ENCODE data around the gene ADGRB3.
"Not testable (repeated sequence)": the region's sequence is repeated elsewhere in the genome, so short reads cannot be mapped to it uniquely, and the experiment has no call there.

Gene ADGRB3

DNA sequence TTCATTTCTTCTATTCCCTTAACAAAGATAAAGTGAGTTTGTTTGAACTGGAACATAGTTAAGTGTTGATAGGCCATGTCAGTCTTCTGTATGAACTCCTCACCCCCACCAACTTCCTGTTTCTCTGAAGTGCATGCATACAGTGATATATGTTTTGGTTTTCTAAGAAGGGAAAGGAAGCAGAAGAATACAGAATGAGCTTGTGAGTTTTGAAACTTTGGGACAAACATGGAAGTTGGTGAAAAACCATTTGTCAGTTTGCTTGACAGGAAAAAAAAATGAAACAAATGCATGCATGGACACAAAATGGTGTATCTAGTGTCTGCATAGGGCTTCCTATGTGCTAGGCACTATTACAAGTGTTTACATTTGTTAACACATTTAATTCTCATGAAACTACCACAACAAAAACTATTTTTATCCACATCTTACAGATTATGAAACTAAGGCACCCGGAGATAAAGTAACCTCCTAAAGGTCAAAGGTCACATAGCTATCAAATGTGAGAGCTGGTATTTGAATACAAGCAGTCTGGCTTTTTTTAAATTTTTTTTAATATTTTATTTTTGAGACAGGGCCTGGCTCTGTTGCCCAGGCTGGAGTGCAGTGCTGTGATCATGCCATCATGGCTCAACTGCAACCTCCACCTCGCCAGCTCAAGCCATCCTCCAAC, 105.9 kb downstream of the ADGRB3 start:
- no peak for DNase-seq (ENCODE audit: low read depth in 2 of 2)

DNA sequence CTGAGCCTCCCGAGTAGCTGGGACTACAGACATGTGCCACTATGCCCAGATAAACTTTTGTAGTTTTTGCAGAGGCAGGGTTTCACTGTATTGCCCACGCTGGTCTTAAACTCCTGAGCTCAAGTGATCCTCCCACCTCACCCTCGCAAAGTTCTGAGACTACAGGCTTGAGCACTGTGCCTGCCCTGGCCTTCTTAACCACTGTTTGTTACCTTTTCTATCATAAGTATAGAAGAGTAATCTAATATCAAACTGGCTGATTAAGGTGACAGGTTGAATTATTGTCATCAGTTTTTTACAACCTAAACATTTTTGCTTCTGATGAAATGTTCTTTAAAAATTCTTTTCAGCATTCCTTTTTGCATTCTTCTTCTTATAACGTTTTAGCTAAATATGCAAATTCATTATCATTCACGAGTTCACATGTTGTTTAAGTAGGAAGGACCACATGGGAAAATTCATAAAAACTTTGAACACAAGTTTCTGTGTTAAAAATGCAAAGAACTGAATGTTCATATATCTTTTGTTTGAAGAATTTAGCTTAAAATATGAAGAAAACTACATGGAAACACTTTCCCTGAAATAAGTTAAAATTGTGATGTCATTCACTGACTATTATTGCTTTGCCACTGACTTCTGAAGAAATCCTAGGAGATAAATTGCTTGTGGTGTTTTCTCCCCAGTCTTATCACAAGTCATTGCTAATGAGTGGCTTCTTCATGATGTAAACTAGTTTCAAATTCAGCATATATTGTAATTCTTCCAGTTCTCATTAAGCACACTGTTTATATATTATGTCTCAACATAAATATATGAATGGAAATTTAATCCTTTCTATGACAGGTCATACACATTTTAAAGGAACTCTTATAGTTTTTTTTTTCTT, 106.7 kb downstream of the ADGRB3 start:
- no peak for DNase-seq (ENCODE audit: low read depth in 2 of 2)

DNA sequence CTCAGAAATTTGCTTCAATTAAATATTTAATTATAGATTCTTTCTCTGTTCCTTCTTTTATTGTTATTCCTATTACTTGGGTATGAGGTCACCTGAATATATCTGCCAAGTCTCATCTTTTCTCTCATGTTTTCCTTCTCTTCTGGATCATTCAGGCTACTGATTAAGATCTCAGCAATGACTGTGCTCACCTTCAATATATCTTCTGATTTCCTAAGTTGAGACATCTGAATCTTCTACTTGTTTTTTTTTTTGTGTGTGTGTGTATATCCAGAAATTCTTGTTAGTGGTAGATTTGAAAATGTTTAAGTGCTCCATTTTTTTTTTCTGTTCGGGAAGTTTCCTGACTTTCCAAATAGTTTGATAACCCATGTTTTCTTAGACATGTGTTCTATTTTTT, 108.0 kb downstream of the ADGRB3 start:
- no peak for DNase-seq (ENCODE audit: low read depth in 2 of 2)

DNA sequence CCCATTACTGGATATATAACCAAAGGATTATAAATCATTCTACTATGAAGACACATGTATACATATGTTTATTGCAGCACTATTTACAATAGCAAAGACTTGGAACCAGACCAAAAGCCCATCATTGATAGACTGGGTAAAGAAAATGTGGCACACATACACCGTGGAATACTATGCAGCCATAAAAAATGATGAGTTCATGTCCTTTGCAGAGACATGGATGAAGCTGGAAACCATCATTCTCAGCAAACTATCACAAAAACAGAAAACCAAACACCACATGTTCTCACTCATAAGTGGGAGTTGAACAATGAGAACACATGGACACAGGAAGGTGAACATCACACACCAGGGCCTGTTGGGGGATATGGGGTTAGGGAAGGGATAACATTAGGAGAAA, 109.3 kb downstream of the ADGRB3 start:
- DNase-seq (ENCODE audit: low read depth in 2 of 2), result not testable (repeated sequence)

DNA sequence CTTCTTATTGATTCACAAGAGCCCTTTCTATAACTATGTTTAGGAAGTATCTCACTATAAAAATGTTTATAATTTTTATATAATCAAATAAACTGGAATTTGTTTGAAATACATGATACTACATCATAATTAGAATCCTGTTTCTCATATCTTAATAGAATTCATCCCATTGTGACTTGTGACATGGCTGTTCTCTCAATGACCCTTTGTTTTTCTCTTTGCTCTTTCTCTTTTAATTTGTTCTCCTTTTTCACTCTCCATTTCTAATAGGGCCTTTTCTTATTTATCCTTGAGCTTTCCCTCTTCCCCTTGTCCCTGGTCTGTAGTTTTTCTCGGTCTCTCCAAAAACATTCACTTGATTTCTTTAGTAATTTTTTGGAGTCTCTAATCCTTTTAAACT, 111.3 kb downstream of the ADGRB3 start:
- no peak for DNase-seq (ENCODE audit: low read depth in 2 of 2)

DNA sequence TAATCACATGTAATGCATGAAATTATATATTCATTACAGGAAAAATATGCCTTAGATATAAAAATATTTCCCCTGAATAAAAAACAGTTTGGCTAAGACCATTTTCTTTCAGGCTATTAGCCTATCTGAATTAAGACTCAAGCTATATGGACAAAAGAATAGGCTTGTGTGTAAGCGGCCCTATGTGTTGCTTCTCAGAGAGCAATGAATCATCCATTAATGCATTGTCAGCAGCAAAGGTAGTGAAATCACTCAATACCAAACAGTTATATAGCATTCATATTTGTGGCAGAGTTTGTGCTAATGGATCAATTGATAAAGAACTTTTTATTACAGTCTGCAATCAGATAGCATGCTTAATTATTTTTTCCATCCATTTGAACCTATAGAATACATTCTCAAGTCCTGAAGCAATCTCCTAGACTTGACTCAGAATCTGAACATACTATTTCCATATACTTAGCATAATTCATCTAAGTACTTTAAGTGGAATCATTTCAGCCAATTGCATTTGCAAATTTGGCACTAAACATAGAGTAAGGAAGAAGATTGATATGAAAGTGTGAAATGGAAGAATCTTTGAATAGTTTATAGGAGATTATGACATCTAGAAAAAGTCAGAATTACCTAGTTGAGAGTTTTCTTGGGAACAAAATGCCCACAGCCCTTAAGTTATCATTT, 112.2 kb downstream of the ADGRB3 start:
- no peak for DNase-seq (ENCODE audit: low read depth in 2 of 2)

DNA sequence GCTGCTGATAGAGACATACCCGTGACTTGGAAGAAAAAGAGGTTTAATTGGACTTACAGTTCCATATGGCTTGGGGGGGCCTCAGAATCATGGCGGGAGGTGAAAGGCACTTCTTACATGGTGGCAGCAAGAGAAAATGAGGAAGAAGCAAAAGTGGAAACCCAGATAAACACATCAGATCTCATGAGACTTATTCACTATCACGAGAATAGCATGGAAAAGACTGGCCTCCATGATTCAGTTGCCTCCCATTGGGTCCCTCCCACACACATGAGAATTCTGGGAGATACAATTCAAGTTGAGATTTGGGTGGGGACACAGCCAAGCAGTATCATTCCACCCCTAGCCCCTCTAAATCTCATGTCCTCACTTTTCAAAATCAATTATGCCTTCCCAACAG, 112.8 kb downstream of the ADGRB3 start:
- DNase-seq (ENCODE audit: low read depth in 2 of 2), result not testable (repeated sequence)

DNA sequence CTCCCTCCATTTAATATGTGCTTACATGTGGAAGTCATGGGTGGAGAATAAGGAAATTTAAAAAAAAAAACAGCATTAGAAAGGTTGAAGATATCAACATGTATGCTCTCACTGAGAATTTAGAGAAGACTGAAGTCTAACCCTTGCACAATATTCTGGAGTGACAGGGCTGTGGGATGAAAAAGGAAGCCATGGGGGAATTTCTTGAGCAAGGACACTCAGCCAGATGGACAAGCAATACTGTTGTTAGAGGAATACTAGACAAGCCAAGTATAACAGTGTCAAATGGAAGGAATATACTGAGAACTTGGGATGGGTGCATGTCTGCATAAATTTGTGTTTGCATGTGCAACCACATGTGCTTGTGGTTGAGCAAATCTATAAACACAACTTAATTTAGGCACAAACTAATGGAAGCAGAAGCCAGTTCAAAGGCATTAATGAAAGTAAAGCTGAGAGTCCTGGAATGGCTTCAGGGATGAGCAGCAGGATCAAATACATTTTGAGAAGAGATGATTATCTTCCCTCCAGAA, 119.7 kb downstream of the ADGRB3 start:
- DNase-seq (ENCODE audit: low read depth in 2 of 2), result no peak

DNA sequence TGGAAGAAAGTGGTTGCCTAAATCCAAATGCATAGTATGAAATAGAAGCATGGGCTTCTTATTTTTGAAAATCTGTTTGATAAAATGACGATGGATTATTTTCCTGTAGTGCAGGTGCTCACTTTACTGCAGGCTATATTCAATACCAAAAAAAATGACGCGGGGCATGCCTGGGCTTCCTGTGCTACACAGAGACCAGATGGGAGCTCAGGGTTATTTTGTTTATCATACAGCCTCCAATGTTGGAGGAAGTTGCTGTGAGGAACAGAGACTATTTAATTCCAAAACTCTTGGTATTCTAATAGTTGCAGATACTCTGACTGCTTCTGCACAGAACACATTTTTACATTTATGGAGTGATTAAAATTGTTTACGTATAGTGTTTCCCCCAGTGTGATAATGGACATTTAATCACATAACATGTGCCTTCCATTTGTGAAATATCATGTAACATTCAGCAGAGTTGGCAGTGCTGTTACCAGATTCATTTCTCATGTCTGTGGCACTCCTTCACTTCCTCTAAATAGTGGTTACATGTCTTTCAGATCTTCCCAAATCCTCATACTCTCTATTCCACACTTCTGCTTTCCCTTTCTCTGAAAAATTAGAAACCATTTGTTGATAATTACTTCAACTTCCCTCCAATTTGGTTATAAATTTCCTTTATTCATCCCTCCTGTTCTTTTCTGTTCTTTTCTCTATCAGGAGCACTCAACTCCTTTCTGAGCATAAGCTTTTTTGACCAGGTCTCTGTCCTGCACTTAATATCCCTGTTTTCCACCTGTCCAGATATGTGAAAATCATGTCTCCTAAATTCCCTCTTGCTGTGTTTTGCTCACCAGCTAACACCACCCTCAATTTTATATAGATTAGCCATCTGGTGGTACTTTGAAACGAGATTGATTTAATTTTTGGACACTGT, 121.6 kb downstream of the ADGRB3 start:
- no peak for DNase-seq (ENCODE audit: low read depth in 2 of 2)

DNA sequence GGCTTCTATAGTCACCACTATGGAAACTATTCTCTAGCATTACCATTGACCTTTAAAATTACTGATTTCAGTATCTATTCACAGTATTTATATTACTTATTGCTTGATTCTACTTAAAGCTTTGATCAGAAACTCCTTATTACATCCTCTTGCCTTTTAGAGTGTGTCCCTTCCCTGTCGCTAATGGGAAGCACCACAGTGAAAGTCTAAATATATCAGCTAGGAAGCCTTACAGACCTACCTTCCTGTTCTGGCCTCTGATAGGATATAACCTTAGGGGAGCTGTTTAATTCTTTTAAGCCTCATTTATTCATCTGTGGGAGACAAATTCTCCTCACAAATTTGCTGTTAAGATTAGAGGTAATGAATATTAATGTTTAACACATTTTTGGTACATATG, 122.7 kb downstream of the ADGRB3 start:
- DNase-seq (ENCODE audit: low read depth in 2 of 2), result no peak

DNA sequence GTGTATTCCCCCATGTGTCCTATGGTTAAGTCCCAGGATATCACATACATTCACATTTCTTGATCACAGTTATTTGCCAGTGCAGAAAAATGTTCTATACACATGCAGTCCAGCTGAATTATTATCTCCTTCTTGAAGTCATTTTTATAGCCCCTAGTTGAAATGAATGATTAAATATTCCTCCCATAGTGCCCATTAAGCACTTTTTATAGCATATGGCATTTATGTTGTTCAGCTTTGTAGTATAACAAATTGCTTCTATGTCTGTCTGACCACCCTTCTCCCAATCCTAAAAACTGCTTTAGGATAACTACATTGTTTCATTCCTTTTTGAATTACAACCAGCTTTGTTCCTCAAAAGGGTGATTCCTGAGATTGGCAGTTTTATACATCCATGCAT, 123.5 kb downstream of the ADGRB3 start:
- DNase-seq (ENCODE audit: low read depth in 2 of 2), result no peak

DNA sequence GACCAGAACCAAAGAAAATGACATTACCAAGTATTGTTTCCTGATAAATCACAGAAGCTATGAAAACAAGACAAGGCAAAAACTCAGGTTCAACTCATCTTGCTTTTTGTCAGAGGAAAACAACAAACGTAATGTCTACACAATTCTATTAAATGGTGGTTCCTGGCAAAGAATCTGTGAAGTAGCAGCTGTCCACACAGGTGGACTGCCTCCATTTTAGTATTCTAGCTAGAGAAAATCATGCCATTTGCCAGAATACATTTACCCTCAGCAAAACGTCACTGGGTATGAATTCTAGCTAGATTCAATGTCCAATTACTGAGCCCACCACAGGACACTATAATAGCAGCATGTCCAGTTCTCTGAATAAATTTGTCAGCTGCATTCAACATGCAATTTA, 125.4 kb downstream of the ADGRB3 start:
- no peak for DNase-seq (ENCODE audit: low read depth in 2 of 2)

DNA sequence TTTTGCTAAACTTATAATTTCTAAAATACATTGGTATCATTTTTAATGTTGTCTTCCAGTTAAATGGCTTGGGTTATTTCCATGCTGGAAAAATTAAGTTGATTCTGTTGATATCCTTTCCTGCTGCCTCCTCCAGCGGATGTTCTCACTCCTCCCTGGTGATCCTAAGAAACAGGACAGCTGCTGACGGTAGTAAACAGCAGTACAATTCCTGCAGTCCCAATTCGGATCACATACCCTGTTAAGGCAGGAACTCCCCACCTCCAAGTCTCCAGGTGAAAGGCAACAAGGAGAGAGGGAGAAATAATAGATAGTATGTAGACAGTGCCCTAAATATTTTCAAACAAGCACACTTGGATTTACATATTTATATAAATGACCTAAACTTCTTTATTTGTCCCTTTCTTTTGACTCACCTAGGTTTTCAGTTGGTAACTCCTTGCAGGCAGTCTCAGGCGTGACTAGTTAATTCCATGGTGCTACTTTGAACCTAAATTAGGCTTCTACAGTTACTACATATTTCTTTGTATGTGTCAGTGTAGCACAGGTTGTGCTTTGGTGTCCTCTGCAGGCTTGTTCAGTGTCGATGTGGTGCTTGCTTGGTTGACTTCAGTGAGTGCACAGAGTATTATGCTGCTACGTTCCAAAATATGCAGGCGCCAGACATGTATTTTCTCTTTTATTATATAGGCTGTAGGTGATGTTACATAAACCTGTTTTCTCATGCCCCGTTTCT, 126.0 kb downstream of the ADGRB3 start:
- DNase-seq (ENCODE audit: low read depth in 2 of 2), result no peak

DNA sequence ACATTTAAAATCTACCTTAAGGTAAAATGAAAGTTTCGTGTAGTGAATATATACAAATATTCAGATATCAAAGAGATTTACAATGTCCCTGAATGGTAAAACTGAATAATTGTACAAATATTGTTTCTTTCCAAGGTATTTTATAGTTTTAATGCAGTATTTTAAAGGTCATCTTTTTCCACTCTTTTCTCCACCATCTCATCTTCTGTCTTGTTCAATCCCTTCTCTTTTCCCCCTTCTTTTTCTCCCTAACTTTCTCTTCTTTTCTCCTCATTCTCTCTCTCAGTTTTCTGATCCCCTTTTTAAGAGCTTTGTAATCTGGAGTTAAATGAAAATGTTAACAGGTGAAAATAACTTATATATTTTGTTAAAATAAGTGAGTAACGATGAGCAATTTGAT, 126.9 kb downstream of the ADGRB3 start:
- DNase-seq (ENCODE audit: low read depth in 2 of 2), result no peak

DNA sequence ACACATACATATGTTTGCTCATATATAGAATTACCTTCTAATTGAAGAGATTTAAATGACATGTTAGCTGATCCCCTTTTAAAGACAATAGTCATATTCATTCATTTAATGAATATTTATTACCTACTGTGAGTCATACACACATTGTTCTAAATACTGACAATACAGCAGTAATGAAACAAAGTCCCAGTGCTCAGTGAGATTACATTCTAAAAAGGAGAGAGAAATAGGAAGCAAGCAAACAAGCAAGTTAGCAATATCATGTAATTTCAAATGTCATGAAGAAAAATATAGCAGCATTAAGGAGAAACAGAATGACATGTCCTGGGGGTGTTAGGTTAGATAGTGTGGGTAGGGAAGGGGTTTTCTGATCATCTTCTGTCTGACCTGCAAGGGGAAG, 136.3 kb downstream of the ADGRB3 start:
- DNase-seq (ENCODE audit: low read depth in 2 of 2), result no peak

DNA sequence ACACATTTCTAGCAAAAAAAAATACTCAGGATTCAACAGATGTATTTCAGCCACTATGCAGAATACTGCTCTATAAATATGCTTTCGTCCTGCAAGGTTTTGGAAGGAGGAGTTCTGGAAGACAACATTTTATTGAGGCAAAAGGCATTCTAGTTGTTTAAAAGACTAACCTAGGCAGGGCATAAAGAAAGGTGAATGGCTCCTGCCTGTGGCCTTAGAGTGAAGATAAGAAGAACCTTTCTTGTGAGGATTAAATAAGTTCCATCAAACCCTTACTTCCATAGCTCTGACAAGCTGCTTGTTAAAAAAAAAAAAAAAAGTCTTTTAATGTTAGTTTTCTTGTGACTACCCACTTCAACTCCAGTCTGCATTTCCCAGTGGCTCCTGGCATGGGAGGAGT, 139.8 kb downstream of the ADGRB3 start:
- no peak for DNase-seq (ENCODE audit: low read depth in 2 of 2)

DNA sequence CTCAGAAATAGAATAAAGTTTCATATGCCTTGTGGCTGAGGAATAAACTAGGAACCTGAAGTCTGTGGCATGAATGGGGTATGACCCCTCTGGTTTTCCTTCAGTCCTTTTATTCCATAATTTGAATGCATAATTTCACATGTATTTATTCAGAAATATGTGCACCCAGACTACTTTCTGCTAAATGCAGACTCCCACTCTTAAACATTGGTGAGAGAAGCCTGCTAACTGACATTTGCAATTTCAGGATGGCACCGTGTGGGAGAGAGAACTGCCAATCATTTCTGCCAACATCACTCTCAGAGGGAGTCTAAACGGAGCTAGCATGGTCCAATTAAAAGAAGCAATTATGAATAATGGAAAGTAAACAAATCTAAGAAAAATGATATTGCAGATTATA, 141.3 kb downstream of the ADGRB3 start:
- DNase-seq (ENCODE audit: low read depth in 2 of 2), result no peak

DNA sequence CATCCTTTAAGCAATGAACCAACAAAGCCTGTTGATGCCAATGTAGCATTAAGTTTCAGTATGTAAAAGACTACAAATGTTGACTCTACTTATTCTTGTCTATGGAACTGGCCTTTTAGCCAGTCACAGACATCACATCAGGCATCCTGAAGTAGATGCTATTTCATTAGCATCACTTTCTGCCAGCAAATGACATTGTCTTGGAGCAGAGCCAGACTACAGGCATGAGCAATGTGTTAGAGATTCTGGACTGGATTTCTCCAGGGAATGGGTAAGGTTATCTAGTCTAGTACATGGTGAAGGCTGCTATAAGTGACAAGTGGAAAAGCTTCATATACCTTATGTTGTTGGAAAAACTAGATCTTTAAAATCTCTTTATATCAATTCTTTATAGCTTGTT, 142.9 kb downstream of the ADGRB3 start:
- no peak for DNase-seq (ENCODE audit: low read depth in 2 of 2)

DNA sequence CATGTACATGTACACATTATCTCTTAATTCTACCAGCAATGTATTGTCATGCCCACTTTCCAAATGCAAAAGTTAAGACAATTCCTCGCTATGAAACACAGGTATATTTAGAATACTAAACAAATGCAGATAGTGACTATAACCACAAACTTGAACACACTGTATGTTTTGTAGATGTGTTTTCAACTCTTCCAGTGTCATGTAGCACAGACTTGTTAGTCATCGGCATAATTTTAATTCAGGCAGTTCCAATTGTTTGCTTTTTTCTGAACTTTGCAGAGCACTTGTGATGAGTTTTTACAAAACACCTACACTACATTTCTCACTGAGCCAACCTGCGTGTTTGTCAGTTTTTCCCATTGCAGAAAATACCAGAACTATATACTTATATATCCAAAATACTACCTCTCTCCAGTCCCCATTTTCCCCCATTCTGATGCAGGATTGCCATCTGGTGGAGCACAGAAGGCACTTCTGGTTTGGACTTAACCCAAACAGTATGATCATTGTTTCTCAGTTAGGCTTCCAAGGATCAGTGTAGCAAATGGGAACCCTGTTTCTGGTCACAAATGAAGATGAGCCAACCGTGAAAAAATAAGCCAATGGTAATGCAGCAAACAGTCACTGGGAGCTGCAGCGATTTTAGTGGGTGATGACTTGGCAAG, 143.4 kb downstream of the ADGRB3 start:
- no peak for DNase-seq (ENCODE audit: low read depth in 2 of 2)

DNA sequence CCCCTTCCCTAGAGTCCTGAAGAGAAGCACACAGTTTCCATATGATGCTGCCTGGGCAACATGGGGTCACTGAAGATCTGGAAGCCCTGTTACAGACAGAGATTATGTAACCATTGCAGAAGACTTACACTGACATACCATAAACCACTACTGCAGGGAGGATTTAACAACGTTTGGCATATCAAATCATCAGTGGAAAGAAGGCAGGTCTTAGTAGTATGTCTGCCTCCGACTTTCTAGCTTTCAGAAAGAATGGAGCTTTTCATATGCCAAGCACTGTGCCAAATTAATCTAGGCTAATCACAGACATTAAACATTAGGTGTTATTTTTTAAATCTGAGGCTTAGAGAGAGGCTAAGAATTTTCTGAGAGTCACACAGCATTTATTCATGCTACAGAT, 144.3 kb downstream of the ADGRB3 start:
- no peak for DNase-seq (ENCODE audit: low read depth in 2 of 2)

Data from activated CD4-positive, alpha-beta T cell treated with anti-CD3 and anti-CD28 coated beads for 24 hours (primary cell).